Prostate gland (tissue), 2 donors: ENCODE measurements around the gene PPP1R14C. TPM values are rescaled to one million over a fixed set of nuclear protein-coding genes. Genes with fewer than 3 reads are reported as not detected.

Source experiments
- DNase-seq: peaks from one replicate; pipeline ENCODE4 v3.0.0-alpha.2; 2019; ENCODE audit warnings: low spot score
- H3K27ac ChIP-seq, 2 donors: fragments of 200-600 bp; sonication (generic); 2 replicates each; pipeline ENCODE4 v1.5.1; 2017 to 2019
- H3K27me3 ChIP-seq: fragments of 200-600 bp; sonication (generic); replicated peaks from 2 replicates; pipeline ENCODE4 v1.5.1; 2019; ENCODE audit not compliant: insufficient read depth
- H3K36me3 ChIP-seq, 2 donors: fragments of 200-600 bp; sonication (generic); 1 replicate in 1 of 2; 2 replicates in 1 of 2; pipeline versions ENCODE4 v1.5.1 to v1.8.1; 2017 to 2019
- H3K4me1 ChIP-seq: fragments of 200-600 bp; sonication (generic); replicated peaks from 2 replicates; pipeline ENCODE4 v1.5.1; 2019
- H3K4me3 ChIP-seq, 2 donors: fragments of 200-600 bp; sonication (generic); 2 replicates each; pipeline ENCODE4 v1.5.1; 2017 to 2019
- H3K9me3 ChIP-seq: fragments of 200-600 bp; sonication (generic); 2 replicates; pipeline ENCODE4 v1.5.1; 2017
- POLR2A ChIP-seq: fragments of 450-650 bp; IDR thresholded peaks from one replicate; pipeline ENCODE4 v1.6.1; 2016; ENCODE audit warnings: antibody characterized with exemption, mild to moderate bottlenecking
- POLR2AphosphoS5 ChIP-seq: sonication (generic); formaldehyde crosslinking; IDR thresholded peaks from one replicate; pipeline ENCODE4 v1.6.1; 2017; ENCODE audit warnings: antibody characterized with exemption
- WGBS: methylation state at CpG from one replicate; pipeline ENCODE4 v1.1.5; 2018; 5-methylcytosine and 5-hydroxymethylcytosine counted together
- intact Hi-C: fragments of 100-400 bp; cut with DNase I; formaldehyde crosslinking; loops from one replicate; pipeline ENCODE4 v1.14.2; 2022
- total RNA-seq, 2 donors: library from RNA; depleted of rRNA; stranded (reverse); fragments of >200 nt; gene quantifications; one replicate each; pipeline ENCODE4 v1.1.0, GENCODE V29; 2016
- TF ChIP-seq, protein P1 (sequence below), 4 experiments: fragments of 200-600 bp in 2 of 4; fragments of 450-650 bp in 2 of 4; sonication (generic) in 2 of 4; IDR thresholded peaks; 1 replicate in 3 of 4; 2 replicates in 1 of 4; pipeline ENCODE4 v1.5.1; 2016 to 2019; ENCODE audit warnings: antibody characterized with exemption in 4 of 4, mild to moderate bottlenecking in 2 of 4, moderate library complexity in 2 of 4

Gene PPP1R14C
- total RNA-seq, 2 donors from 2014 or later, result 3.4 to 14.8 TPM

GRCh38 chr6:150126641-150127291 is 16.1 kb upstream of the PPP1R14C start:
- 48% methylated on average over 13 of the region's 13 CpGs for WGBS
- no peak for DNase-seq
- intact Hi-C loops, result no loop called here
- TF ChIP-seq POLR2AphosphoS5 (no peak), POLR2A (no peak)
- TF ChIP-seq, protein P1, sequence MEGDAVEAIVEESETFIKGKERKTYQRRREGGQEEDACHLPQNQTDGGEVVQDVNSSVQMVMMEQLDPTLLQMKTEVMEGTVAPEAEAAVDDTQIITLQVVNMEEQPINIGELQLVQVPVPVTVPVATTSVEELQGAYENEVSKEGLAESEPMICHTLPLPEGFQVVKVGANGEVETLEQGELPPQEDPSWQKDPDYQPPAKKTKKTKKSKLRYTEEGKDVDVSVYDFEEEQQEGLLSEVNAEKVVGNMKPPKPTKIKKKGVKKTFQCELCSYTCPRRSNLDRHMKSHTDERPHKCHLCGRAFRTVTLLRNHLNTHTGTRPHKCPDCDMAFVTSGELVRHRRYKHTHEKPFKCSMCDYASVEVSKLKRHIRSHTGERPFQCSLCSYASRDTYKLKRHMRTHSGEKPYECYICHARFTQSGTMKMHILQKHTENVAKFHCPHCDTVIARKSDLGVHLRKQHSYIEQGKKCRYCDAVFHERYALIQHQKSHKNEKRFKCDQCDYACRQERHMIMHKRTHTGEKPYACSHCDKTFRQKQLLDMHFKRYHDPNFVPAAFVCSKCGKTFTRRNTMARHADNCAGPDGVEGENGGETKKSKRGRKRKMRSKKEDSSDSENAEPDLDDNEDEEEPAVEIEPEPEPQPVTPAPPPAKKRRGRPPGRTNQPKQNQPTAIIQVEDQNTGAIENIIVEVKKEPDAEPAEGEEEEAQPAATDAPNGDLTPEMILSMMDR (IDR thresholded peaks at IDR 0.05), result no peak
- Histone ChIP-seq H3K27me3 (no peaks in the 10 kb centered on the region), H3K27ac (no peak overlapping the region), H3K9me3 (no peaks in the 10 kb centered on the region), H3K36me3 (no peaks in the 10 kb centered on the region), H3K4me1 (no peaks in the 10 kb centered on the region), H3K4me3 (no peak overlapping the region)

DNA sequence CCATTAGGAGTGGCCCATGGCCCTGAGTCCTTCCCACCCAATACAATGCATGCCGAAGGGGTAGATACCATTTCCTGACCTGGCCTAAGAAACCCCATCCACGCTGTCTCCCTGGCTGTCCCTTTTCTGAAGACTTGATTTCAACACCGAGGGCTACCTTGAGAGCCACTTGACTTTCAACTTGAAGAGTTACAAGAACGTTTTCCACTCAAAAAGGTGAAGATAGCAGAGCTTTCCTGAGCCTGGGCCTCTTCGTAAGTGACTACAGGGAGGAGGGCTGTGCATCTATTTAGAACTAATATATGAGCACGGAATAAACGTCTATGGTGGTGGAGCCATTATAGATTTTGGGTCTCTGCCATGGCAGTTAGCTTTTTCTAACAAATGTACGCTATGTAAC is 14.4 kb upstream of the PPP1R14C start:
- Histone ChIP-seq H3K27me3 (no peaks in the 10 kb centered on the region), H3K36me3 (no peaks in the 10 kb centered on the region), H3K4me3 (no peak overlapping the region), H3K4me1 (no peaks in the 10 kb centered on the region), H3K27ac (no peak overlapping the region), H3K9me3 (no peaks in the 10 kb centered on the region)
- DNase-seq, result no peak
- intact Hi-C loops, result no loop called here
- TF ChIP-seq POLR2AphosphoS5 (no peak), POLR2A (no peak)
- TF ChIP-seq, protein P1 (IDR thresholded peaks at IDR 0.05), result no peak
- 89% methylated on average over 8 of the region's 8 CpGs for WGBS

DNA sequence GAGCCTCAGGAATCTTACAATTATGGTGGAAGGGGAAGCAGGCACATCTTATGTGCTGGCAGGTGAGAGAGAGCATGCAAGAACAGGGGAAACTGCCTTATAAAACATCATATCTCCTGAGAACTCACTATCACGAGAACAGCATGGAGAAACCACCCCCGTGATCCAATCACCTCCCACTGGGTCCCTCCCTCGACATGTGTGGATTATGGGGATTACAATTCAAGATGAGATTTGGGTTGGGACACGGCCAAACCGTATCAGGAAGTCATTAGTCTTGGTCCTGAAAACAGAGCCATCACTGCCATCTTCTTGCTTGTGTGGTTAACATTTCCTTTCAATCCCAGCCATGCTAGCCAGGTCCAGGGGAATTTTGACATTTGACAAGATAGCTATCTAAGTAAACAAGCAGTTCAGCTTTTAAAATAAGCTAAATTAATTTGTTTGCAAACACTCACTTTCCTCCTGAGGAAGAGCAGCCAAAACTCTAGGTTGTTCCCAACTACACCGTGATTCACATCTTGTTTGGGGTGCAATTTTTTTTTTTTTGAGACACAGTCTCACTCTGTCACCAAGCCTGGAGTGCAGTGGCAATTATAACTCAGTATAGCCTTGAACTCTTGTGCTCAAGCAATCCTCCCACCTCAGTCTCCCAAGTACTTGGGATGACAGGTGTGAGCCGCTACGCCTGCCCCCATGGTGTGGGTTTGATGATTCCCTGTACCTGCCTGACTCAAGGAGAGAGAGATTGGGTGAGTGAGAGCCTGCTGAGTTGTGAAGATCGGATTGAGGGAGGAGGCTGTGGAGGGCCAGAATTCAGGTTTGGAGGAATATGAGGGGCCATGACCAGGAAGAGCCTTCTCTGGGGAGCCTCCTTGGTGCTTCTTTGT is 13.0 kb upstream of the PPP1R14C start:
- Histone ChIP-seq H3K9me3 (no peaks in the 10 kb centered on the region), H3K36me3 (no peaks in the 10 kb centered on the region), H3K27ac (no peak overlapping the region), H3K4me1 (no peaks in the 10 kb centered on the region), H3K4me3 (no peak overlapping the region), H3K27me3 (no peaks in the 10 kb centered on the region)
- intact Hi-C loops, result no loop called here
- 59% methylated on average over 9 of the region's 9 CpGs for WGBS
- no peak for TF ChIP-seq POLR2AphosphoS5
- TF ChIP-seq, protein P1 (IDR thresholded peaks at IDR 0.05), result no peak
- no peak for TF ChIP-seq POLR2A
- no peak for DNase-seq

DNA sequence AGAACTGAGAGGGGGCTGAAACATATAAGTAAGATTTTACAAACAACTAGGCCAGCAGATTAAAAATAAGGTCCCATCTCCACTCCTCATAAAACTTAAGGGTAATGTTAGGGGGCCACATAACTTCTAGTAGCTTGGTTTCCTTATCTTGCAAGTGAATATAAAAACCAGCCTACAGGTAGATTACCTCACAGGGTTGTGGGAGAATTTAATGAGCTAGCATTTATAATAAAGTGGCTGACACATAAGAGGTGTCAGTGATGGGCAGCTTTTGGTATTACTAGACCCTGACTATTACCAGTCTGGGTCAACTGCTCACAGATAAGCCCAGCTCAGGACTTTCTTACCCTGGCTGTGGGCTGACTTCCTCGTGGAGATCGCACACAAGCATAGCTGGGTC is 9.2 kb upstream of the PPP1R14C start:
- H3K4me3 ChIP-seq, result no peak overlapping the region
- H3K9me3 ChIP-seq, result no peaks in the 10 kb centered on the region
- H3K36me3 ChIP-seq, result no peaks in the 10 kb centered on the region
- 90% methylated on average over 2 of the region's 2 CpGs for WGBS
- H3K27me3 ChIP-seq, result no peaks in the 10 kb centered on the region
- TF ChIP-seq POLR2AphosphoS5, result no peak
- no peak for TF ChIP-seq POLR2A
- TF ChIP-seq, protein P1 (IDR thresholded peaks at IDR 0.05), result no peak
- DNase-seq, result no peak
- no peak overlapping the region for H3K27ac ChIP-seq
- intact Hi-C loops, result no loop called here
- no peaks in the 10 kb centered on the region for H3K4me1 ChIP-seq
